Measurements from ENCODE around the gene SLN. TPM values are rescaled to one million over a fixed set of nuclear protein-coding genes. Genes with fewer than 3 reads are reported as not detected.

The SLN gene
- total RNA-seq, 1 experiment from 2014 or later = not detected

- intact Hi-C loops (cut with micrococcal nuclease) = no loop called here
- no peaks in the 10 kb centered on the region for H3K79me2 ChIP-seq (ENCODE audit: insufficient read depth, low read length)
- H4K20me1 ChIP-seq (ENCODE audit: insufficient read depth) = no peaks in the 10 kb centered on the region
- H3K27me3 ChIP-seq (ENCODE audit: insufficient read depth, low read length) = no peaks in the 10 kb centered on the region
- RAD21 ChIA-PET (ENCODE audit: low non-redundant PET in 1 of 2, low total read pairs in 2 of 2, uncharacterized antibody in 2 of 2, unreplicated experiment in 2 of 2) = no interaction called here
- no peaks in the 10 kb centered on the region for H3K9me2 ChIP-seq (ENCODE audit: insufficient read depth)
- TF ChIP-seq SP1 (IDR thresholded peaks at IDR 0.05; ENCODE audit: low read depth) (no peak), REST (IDR thresholded peaks at IDR 0.05; ENCODE audit: low read depth) (no peak), SIN3A (IDR thresholded peaks at IDR 0.05; ENCODE audit: low read depth) (no peak), CTCF (IDR thresholded peaks at IDR 0.05 in 2 of 3, conservative IDR thresholded peaks at IDR 0.05 in 1 of 3; ENCODE audit: borderline replicate concordance in 1 of 3, insufficient read depth in 1 of 3, low read depth in 2 of 3, low read length in 2 of 3) (no peak), POLR2A (IDR thresholded peaks at IDR 0.05; ENCODE audit: borderline replicate concordance, extremely low read depth, insufficient read depth, insufficient read length) (no peak), EZH2phosphoT487 (IDR thresholded peaks at IDR 0.05; ENCODE audit: borderline replicate concordance) (no peak)
- no peaks in the 10 kb centered on the region for H3K9me3 ChIP-seq (ENCODE audit: control insufficient read depth in 1 of 2, insufficient read depth in 1 of 2, low read depth in 1 of 2, low read length in 2 of 2)
- no peaks in the 10 kb centered on the region for H3K4me1 ChIP-seq (ENCODE audit: control insufficient read depth in 1 of 2, insufficient read depth in 2 of 2, low read length in 2 of 2)
- H3K4me3 ChIP-seq (replicated peaks in 1 of 2; ENCODE audit: low read depth in 1 of 2, low read length in 2 of 2) = no peak overlapping the region
- ATAC-seq (no peak), DNase-seq (ENCODE audit: low read depth, low spot score) (no peak)
- H3K4me2 ChIP-seq (ENCODE audit: low read length) = no peak overlapping the region
- CTCF ChIA-PET = no interaction called here
- BruUV-seq (replicated peaks) = no TSS peak
- no peak overlapping the region for H2AFZ ChIP-seq (ENCODE audit: low read depth, low read length, poor library complexity, severe bottlenecking)
- no peak overlapping the region for H3K9ac ChIP-seq (ENCODE audit: low read length)
- no peaks in the 10 kb centered on the region for H3K36me3 ChIP-seq (ENCODE audit: control insufficient read depth in 1 of 2, insufficient read depth in 2 of 2, low read length in 2 of 2)
- POLR2A ChIA-PET = no interaction called here
- H3K27ac ChIP-seq (ENCODE audit: low read depth, low read length) = no peak overlapping the region
These were observed 33.3 kb downstream of the SLN start for GRCh38 chr11:107678632-107678971.

Measured in HCT116 (cell line).